Stimulated activated CD4-positive, alpha-beta T cell treated with anti-CD3 and anti-CD28 coated beads, TNF-alpha, amount 100 ng/mL, for 48 hours (primary cell): Measurements from ENCODE around the gene RFX4.
"Not testable (repeated sequence)": the region's sequence is repeated elsewhere in the genome, so short reads cannot be mapped to it uniquely, and the experiment has no call there.

Experiments used
- DNase-seq, 3 donors: peaks; one replicate each; pipeline ENCODE4 v3.0.0-alpha.2; 2020; ENCODE audit warnings: low read depth in 3 of 3

RFX4 gene

GRCh38 chr12:106690569-106691305 is 107.9 kb downstream of the RFX4 start:
- no peak for DNase-seq

- DNase-seq = not testable (repeated sequence)
Measured at GRCh38 chr12:106692033-106692432, 109.2 kb downstream of the RFX4 start.

- no peak for DNase-seq
Measured at GRCh38 chr12:106692896-106693820, 110.4 kb downstream of the RFX4 start.

GRCh38 chr12:106696071-106696470 is 113.3 kb downstream of the RFX4 start:
- no peak for DNase-seq

GRCh38 chr12:106696681-106697417 is 114.0 kb downstream of the RFX4 start:
- DNase-seq = no peak

GRCh38 chr12:106704081-106704480 is 121.3 kb downstream of the RFX4 start:
- no peak for DNase-seq

GRCh38 chr12:106705971-106706370 is 123.2 kb downstream of the RFX4 start:
- DNase-seq = no peak

GRCh38 chr12:106709068-106709511 is 126.3 kb downstream of the RFX4 start:
- DNase-seq = no peak

GRCh38 chr12:106710143-106710893 is 127.5 kb downstream of the RFX4 start:
- DNase-seq = no peak

GRCh38 chr12:106711316-106711715 is 128.5 kb downstream of the RFX4 start:
- no peak for DNase-seq

GRCh38 chr12:106712768-106713167 is 130.0 kb downstream of the RFX4 start:
- DNase-seq = no peak

- DNase-seq = no peak
Measured at GRCh38 chr12:106714926-106715325, 132.1 kb downstream of the RFX4 start.

- DNase-seq = no peak
Measured at GRCh38 chr12:106715582-106715981, 132.8 kb downstream of the RFX4 start.

GRCh38 chr12:106717673-106718072 is 134.9 kb downstream of the RFX4 start:
- no peak for DNase-seq

- no peak for DNase-seq
Measured at GRCh38 chr12:106719879-106720278, 137.1 kb downstream of the RFX4 start.

GRCh38 chr12:106720696-106721095 is 137.9 kb downstream of the RFX4 start:
- DNase-seq = no peak

- DNase-seq = no peak
Measured at GRCh38 chr12:106721915-106722314, 139.1 kb downstream of the RFX4 start.

GRCh38 chr12:106722837-106723236 is 140.0 kb downstream of the RFX4 start:
- no peak for DNase-seq

GRCh38 chr12:106723416-106723815 is 140.6 kb downstream of the RFX4 start:
- no peak for DNase-seq

- DNase-seq = no peak
Measured at GRCh38 chr12:106724116-106724515, 141.3 kb downstream of the RFX4 start.

GRCh38 chr12:106724934-106725333 is 142.1 kb downstream of the RFX4 start:
- no peak for DNase-seq
